Measurements from ENCODE around the gene UCP3.

DNA sequence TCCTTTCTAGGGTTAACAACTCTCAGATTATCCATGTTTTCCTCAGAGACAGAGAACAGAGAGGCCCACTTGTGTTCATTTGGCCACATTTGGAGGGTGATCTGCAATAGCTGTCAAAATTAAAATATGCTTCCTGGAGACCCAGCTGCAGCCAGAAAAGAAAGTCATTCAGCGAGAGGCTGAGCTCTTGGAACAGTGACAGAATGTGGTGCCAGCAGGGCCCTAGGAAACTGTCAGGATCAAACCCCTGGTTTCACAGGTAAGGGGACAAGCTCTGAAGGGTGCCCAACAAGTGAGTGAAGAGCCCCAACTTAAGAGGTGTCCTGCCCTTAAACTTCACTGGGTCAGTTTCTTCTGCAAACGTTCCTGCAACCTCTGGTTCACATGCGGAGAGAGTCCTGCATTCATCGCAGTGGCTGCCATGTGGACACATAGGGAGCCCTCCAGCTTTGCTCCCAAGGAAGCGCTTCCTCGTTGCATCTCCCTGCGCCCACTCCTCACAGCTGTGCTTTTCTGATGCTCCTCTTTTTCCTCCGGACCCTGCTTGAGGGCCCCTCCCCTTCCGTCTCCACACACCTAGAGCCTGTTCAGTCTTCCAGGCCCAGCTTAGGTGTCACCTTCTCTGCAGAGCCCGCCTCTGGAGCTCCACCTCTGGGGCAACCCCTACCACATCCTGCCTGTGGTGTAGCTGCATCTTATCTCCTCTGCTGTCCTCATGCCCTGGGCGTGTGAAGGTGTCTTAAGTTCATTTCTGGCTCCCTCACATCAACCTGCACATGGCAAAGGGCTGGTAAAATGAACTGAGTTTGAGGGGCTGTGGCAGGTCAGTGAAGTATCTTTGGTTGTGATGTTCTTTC, 3.9 kb downstream of the UCP3 start:
- TF ChIP-seq, protein P1, sequence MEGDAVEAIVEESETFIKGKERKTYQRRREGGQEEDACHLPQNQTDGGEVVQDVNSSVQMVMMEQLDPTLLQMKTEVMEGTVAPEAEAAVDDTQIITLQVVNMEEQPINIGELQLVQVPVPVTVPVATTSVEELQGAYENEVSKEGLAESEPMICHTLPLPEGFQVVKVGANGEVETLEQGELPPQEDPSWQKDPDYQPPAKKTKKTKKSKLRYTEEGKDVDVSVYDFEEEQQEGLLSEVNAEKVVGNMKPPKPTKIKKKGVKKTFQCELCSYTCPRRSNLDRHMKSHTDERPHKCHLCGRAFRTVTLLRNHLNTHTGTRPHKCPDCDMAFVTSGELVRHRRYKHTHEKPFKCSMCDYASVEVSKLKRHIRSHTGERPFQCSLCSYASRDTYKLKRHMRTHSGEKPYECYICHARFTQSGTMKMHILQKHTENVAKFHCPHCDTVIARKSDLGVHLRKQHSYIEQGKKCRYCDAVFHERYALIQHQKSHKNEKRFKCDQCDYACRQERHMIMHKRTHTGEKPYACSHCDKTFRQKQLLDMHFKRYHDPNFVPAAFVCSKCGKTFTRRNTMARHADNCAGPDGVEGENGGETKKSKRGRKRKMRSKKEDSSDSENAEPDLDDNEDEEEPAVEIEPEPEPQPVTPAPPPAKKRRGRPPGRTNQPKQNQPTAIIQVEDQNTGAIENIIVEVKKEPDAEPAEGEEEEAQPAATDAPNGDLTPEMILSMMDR (IDR thresholded peaks at IDR 0.05), result no peak
- TF ChIP-seq POLR2A (IDR thresholded peaks at IDR 0.05), result no peak

Measured in breast epithelium (tissue), 3 donors.